ENCODE data around the gene CMBL.

The CMBL gene

GRCh38 chr5:10300246-10300645 is 7.5 kb downstream of the CMBL start:
- Histone ChIP-seq H3K4me3 (ENCODE audit: low read depth, low read length) (no peak overlapping the region), H3K36me3 (no peaks in the 10 kb centered on the region), H3K4me1 (no peaks in the 10 kb centered on the region), H3K9me3 (no peaks in the 10 kb centered on the region), H3K27me3 (no peaks in the 10 kb centered on the region)
- DNase-seq = no peak
- TF ChIP-seq CTCF (IDR thresholded peaks at IDR 0.05; ENCODE audit: low read depth, low read length) = no peak

- Histone ChIP-seq H3K9me3 (no peaks in the 10 kb centered on the region), H3K4me1 (no peaks in the 10 kb centered on the region), H3K4me3 (ENCODE audit: low read depth, low read length) (no peak overlapping the region), H3K27me3 (no peaks in the 10 kb centered on the region), H3K36me3 (no peaks in the 10 kb centered on the region)
- no peak for DNase-seq
- TF ChIP-seq CTCF (IDR thresholded peaks at IDR 0.05; ENCODE audit: low read depth, low read length) = no peak
Measured at GRCh38 chr5:10297646-10298204, 10.0 kb downstream of the CMBL start.

GRCh38 chr5:10295619-10296326 is 11.9 kb downstream of the CMBL start:
- H3K36me3 ChIP-seq = no peaks in the 10 kb centered on the region
- no peak for TF ChIP-seq CTCF (IDR thresholded peaks at IDR 0.05; ENCODE audit: low read depth, low read length)
- H3K4me3 ChIP-seq (ENCODE audit: low read depth, low read length) = no peak overlapping the region
- no peaks in the 10 kb centered on the region for H3K9me3 ChIP-seq
- no peaks in the 10 kb centered on the region for H3K27me3 ChIP-seq
- no peak for DNase-seq
- H3K4me1 ChIP-seq = no peaks in the 10 kb centered on the region

DNA sequence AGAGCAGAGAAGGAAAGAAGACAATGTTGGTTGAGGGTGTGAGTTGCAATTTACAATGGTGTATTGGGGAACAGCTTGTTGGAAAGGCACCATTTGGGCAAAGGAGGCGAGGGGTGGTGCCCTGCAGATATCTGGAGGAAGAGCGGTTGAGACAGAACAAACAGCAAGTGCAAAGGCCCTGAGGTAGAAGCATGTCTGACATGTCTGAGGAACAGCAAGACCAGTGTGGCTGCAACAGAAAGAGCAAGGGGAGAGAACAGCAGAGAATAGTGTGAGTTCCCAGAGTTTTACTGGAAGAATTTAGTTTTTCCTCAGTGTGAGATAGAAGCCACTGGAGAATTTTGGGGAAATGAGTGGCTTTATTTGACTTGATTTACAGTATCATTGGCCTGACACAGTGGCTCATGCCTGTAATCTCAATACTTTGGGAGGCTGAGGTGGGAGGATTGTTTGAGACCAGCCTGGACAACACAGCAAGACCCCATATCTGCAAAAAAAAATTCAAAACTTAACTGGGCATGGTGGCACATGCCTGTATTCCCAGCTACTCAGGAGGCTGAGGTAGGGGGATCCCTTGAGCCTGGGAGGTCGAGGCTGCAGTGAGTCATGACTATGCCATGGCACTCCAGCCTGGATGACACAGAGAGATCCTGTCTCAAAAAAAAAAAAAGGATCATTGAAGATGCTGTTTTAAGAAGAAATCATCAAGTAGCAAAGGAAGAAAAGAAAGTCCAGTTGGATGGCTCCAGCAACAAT is 13.6 kb downstream of the CMBL start:
- TF ChIP-seq CTCF (IDR thresholded peaks at IDR 0.05; ENCODE audit: low read depth, low read length) = no peak
- H3K4me3 ChIP-seq (ENCODE audit: low read depth, low read length) = no peak overlapping the region
- DNase-seq = no peak
- no peaks in the 10 kb centered on the region for H3K9me3 ChIP-seq
- no peaks in the 10 kb centered on the region for H3K27me3 ChIP-seq
- no peaks in the 10 kb centered on the region for H3K36me3 ChIP-seq
- peaks cover 4% of the 10 kb centered on the region for H3K4me1 ChIP-seq

DNA sequence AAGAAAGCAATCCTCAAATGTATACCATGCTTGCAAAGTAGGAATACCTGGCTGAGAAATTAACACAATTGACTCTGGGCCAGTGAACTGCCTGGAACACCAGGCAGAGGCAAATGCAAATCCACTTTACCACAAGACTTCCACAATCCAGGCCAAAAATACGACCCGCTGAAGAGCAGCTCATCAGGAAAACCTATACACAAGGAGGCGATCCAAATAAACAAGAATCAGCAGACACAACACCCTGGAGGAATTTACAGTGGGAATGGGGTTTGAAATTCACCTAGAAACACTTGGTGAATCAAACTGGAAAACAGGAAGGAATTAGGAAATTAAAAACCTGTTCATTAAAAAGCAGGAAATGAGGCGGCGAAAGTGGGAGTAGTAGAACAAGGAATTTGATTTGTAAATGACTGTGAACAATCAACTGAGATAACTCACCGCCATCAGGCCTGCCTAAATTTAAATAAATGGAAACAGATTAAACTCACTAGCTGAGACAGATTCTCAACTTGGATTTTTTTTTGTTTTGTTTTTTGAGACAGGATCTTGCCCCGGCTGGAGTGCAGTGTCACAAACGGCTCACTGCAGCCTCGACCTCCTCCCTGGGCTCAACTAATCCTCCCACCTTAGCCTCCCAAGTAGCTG is 15.9 kb downstream of the CMBL start:
- no peaks in the 10 kb centered on the region for H3K36me3 ChIP-seq
- peaks cover 9% of the 10 kb centered on the region for H3K4me1 ChIP-seq
- DNase-seq = no peak
- H3K4me3 ChIP-seq (ENCODE audit: low read depth, low read length) = no peak overlapping the region
- TF ChIP-seq CTCF (IDR thresholded peaks at IDR 0.05; ENCODE audit: low read depth, low read length) = no peak
- H3K9me3 ChIP-seq = no peaks in the 10 kb centered on the region
- H3K27me3 ChIP-seq = no peaks in the 10 kb centered on the region
